Heart left ventricle (tissue), 13 donors: ENCODE results near the gene CHRM1.

Experiments used
- CTCF ChIP-seq, 12 donors: fragments of 200-600 bp; sonication (generic) in 4 of 12; IDR thresholded peaks; one replicate each; pipeline versions ENCODE4 v1.5.0 to v1.8.0; 2018 to 2022; ENCODE audit warnings: antibody characterized with exemption in 12 of 12, mild to moderate bottlenecking in 5 of 12
- POLR2A ChIP-seq, 2 donors: fragments of 450-650 bp; IDR thresholded peaks; one replicate each; pipeline ENCODE4 v1.6.1; 2017; ENCODE audit warnings: antibody characterized with exemption in 2 of 2, mild to moderate bottlenecking in 2 of 2, moderate library complexity in 2 of 2
- donor health status: ischemic (EF 13 %, LVEDD 7.1; RV severe dilation, severe dysfunction).
- donor health status: DM: no; HTN: yes; CAD: no.
- donor health status: DM: no; HTN: no; CAD: no.
- donor health status: ischemic (EF 25% LVEDD 6.9; RV normal size, moderate dysfunction).
- donor health status: ischemic (EF 25% LVEDD 5.7; RV mildly dilated, moderate dysfunction).
- donor health status: ischemic (EF 35%, LVEDD 5.7; RV mildly dilated, moderate dysfunction).
- donor health status: nonischemic (EF 11% LVEDD 7.7; RV severe dilation, severe dysfunction).
- donor health status: DM: yes; HTN: yes; CAD: no.
- donor health status: PGD.
- donor health status: ischemic (EF 29% LVEDD 5.4; RV normal size, mild dysfunction).
- donor health status: nonischemic (EF 23%, LVEDD 6.1; RV moderate dilation, normal function).

GRCh38 chr11:62874851-62875250 is 46.3 kb downstream of the CHRM1 start:
- no peak for TF ChIP-seq POLR2A (IDR thresholded peaks at IDR 0.05)
- TF ChIP-seq CTCF (IDR thresholded peaks at IDR 0.05): no peak
